Tibial nerve (tissue), 3 donors: Measurements from ENCODE around the gene PSMB3.

Experiments
- POLR2A ChIP-seq, 2 donors: fragments of 450-650 bp; IDR thresholded peaks; one replicate each; pipeline ENCODE4 v1.6.1; 2017; ENCODE audit warnings: antibody characterized with exemption in 2 of 2, mild to moderate bottlenecking in 2 of 2, moderate library complexity in 2 of 2
- TF ChIP-seq, protein P1 (sequence below), 5 experiments: fragments of 200-600 bp in 3 of 5; fragments of 450-650 bp in 2 of 5; sonication (generic) in 3 of 5; IDR thresholded peaks; one replicate each; pipeline ENCODE4 v1.5.1; 2016 to 2019; ENCODE audit warnings: antibody characterized with exemption in 5 of 5, mild to moderate bottlenecking in 3 of 5, moderate library complexity in 2 of 5

DNA sequence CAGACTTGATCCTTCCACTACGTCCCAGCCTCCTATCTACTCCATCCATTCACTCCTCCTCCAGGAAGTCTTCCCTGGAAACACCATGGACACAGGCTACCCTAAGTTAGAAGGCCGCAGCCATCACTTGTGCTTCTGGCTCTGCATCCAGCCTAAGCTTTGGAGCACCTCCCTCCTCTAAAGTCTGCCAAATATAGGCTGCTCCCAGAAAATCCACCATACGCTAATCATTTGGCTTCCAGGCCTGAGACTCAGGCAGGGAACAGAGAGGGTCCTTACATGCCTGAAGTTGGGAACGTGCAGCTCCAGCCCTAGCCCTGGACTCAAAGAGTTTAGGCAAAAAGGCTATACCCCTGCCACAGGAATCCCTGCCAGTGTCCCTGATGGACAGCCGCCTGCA, 11.1 kb upstream of the PSMB3 start:
- TF ChIP-seq, protein P1, sequence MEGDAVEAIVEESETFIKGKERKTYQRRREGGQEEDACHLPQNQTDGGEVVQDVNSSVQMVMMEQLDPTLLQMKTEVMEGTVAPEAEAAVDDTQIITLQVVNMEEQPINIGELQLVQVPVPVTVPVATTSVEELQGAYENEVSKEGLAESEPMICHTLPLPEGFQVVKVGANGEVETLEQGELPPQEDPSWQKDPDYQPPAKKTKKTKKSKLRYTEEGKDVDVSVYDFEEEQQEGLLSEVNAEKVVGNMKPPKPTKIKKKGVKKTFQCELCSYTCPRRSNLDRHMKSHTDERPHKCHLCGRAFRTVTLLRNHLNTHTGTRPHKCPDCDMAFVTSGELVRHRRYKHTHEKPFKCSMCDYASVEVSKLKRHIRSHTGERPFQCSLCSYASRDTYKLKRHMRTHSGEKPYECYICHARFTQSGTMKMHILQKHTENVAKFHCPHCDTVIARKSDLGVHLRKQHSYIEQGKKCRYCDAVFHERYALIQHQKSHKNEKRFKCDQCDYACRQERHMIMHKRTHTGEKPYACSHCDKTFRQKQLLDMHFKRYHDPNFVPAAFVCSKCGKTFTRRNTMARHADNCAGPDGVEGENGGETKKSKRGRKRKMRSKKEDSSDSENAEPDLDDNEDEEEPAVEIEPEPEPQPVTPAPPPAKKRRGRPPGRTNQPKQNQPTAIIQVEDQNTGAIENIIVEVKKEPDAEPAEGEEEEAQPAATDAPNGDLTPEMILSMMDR (IDR thresholded peaks at IDR 0.05), result no peak
- no peak for TF ChIP-seq POLR2A (IDR thresholded peaks at IDR 0.05)
